HepG2 (cell line): ENCODE data around the gene LYPD4. TPM values are rescaled to one million over a fixed set of nuclear protein-coding genes. Genes with fewer than 3 reads are reported as not detected.

Experiments used
- CHD4 ChIP-seq: fragments of 200-600 bp; sonication (generic); IDR thresholded peaks from 2 replicates; pipeline ENCODE4 v1.7.0; 2017; ENCODE audit warnings: mild to moderate bottlenecking, low read length, borderline replicate concordance
- ETV6 ChIP-seq: sonication (generic); formaldehyde crosslinking; conservative IDR thresholded peaks from 2 replicates; pipeline ENCODE4 v1.4.0; 2020; ENCODE audit warnings: missing genetic modification reagents
- FOXP1 ChIP-seq, 2 experiments: fragments of 450-650 bp in 1 of 2; IDR thresholded peaks; 2 replicates each; pipeline ENCODE4 v1.6.1; 2017 to 2018; ENCODE audit warnings: antibody characterized with exemption in 1 of 2
- IRF1 ChIP-seq: sonication (generic); formaldehyde crosslinking; IDR thresholded peaks from 2 replicates; pipeline ENCODE4 v1.4.0; 2020; ENCODE audit warnings: low read depth, mild to moderate bottlenecking, missing genetic modification reagents
- KDM3A ChIP-seq: IDR thresholded peaks from 2 replicates; pipeline ENCODE4 v1.6.1; 2018; ENCODE audit warnings: low read depth, missing compliant biosample characterization
- MAFG ChIP-seq: sonication (generic); formaldehyde crosslinking; IDR thresholded peaks from 2 replicates; pipeline ENCODE4 v1.5.1; 2020; ENCODE audit warnings: mild to moderate bottlenecking, missing genetic modification reagents
- MAFK ChIP-seq, 2 experiments: IDR thresholded peaks in 1 of 2; conservative IDR thresholded peaks in 1 of 2; 2 replicates each; pipeline ENCODE4 v1.6.1; 2011; ENCODE audit warnings: improper control_type of control experiment in 2 of 2, low read length in 2 of 2
- MIER2 ChIP-seq: IDR thresholded peaks from 2 replicates; pipeline ENCODE4 v1.6.1; 2016; ENCODE audit warnings: missing biosample characterization, missing genetic modification reagents
- MYNN ChIP-seq: sonication (generic); formaldehyde crosslinking; IDR thresholded peaks from 2 replicates; pipeline ENCODE4 v1.4.0; 2020; ENCODE audit warnings: mild to moderate bottlenecking, low read depth, missing genetic modification reagents
- NR2F1 ChIP-seq, 2 experiments: fragments of 450-650 bp in 1 of 2; formaldehyde crosslinking in 1 of 2; IDR thresholded peaks; 2 replicates each; pipeline versions ENCODE4 v1.5.0 to v1.6.1; 2016 to 2020; ENCODE audit warnings: mild to moderate bottlenecking in 1 of 2, missing compliant biosample characterization in 1 of 2, missing genetic modification reagents in 1 of 2, moderate library complexity in 1 of 2
- RAD21 ChIP-seq: fragments of 450-650 bp; formaldehyde crosslinking; IDR thresholded peaks from 2 replicates; pipeline ENCODE4 v1.5.0; 2020; ENCODE audit warnings: mild to moderate bottlenecking
- RXRA ChIP-seq: sonication (generic); formaldehyde crosslinking; IDR thresholded peaks from 2 replicates; pipeline ENCODE4 v1.5.1; 2020; ENCODE audit warnings: missing genetic modification reagents
- TBX3 ChIP-seq: fragments of 450-650 bp; IDR thresholded peaks from 2 replicates; pipeline ENCODE4 v1.6.1; 2017; ENCODE audit warnings: antibody characterized with exemption, mild to moderate bottlenecking, inconsistent platforms, borderline replicate concordance
- TFDP1 ChIP-seq: IDR thresholded peaks from 2 replicates; pipeline ENCODE4 v1.6.1; 2016; ENCODE audit warnings: missing compliant biosample characterization, missing genetic modification reagents, borderline replicate concordance
- WIZ ChIP-seq: sonication (generic); formaldehyde crosslinking; IDR thresholded peaks from 2 replicates; pipeline ENCODE4 v1.5.1; 2020; ENCODE audit warnings: mild to moderate bottlenecking, missing genetic modification reagents
- ZFY ChIP-seq: sonication (generic); formaldehyde crosslinking; IDR thresholded peaks from 2 replicates; pipeline ENCODE4 v1.4.0; 2020; ENCODE audit warnings: missing genetic modification reagents
- ZHX1 ChIP-seq: sonication (generic); formaldehyde crosslinking; IDR thresholded peaks from 2 replicates; pipeline ENCODE4 v1.8.1; 2022; ENCODE audit warnings: low read depth, mild to moderate bottlenecking, missing genetic modification reagents
- ZNF138 ChIP-seq: sonication (generic); formaldehyde crosslinking; IDR thresholded peaks from 2 replicates; pipeline ENCODE4 v1.5.0; 2020; ENCODE audit warnings: mild to moderate bottlenecking, low read depth, missing genetic modification reagents
- ZNF530 ChIP-seq: sonication (generic); formaldehyde crosslinking; IDR thresholded peaks from 2 replicates; pipeline ENCODE4 v1.5.0; 2020; ENCODE audit warnings: low read depth, mild to moderate bottlenecking, missing genetic modification reagents
- ZNF574 ChIP-seq: sonication (generic); formaldehyde crosslinking; IDR thresholded peaks from 2 replicates; pipeline ENCODE4 v1.4.0; 2020; ENCODE audit warnings: missing genetic modification reagents
- ZSCAN20 ChIP-seq: sonication (generic); formaldehyde crosslinking; IDR thresholded peaks from 2 replicates; pipeline ENCODE4 v1.4.0; 2020; ENCODE audit warnings: missing genetic modification reagents, mild to moderate bottlenecking, borderline replicate concordance
- ZSCAN9 ChIP-seq: IDR thresholded peaks from 2 replicates; pipeline ENCODE4 v1.6.1; 2016; ENCODE audit warnings: borderline replicate concordance
- polyA plus RNA-seq, 8 experiments: library from polyadenylated mRNA; depleted of rRNA in 3 of 8; stranded (reverse) in 7 of 8; unstranded in 1 of 8; fragments of >200 nt; fragmentation: Illumina TruSeq in 4 of 8; extraction: Trizol in 4 of 8; gene quantifications; 2 replicates each; pipeline versions ENCODE4 v1.2.1 to v1.2.3, GENCODE V29; 2011 to 2016; ENCODE audit warnings: low read depth in 4 of 8, missing spikeins in 1 of 8, mixed read lengths in 1 of 8; ENCODE audit not compliant: insufficient read depth in 1 of 8
- total RNA-seq, 5 experiments: library from RNA; depleted of rRNA; stranded (reverse); fragments of >200 nt; fragmentation: Illumina TruSeq; extraction: Trizol; gene quantifications; 2 replicates each; pipeline ENCODE4 v1.2.3, GENCODE V29; 2016; ENCODE audit warnings: low read depth in 1 of 5

LYPD4 gene
- total and polyA plus RNA-seq, 2 of the 13 experiments (the other 11 are each of a cell fraction or from before 2014, with no cell fraction given): not detected

GRCh38 chr19:41882568-41883462 is 38.3 kb upstream of the LYPD4 start, which contains the start of gene ARHGEF1 (continued):
- no peak for TF ChIP-seq IRF1 (CRISPR knock-in tag)
- TF ChIP-seq ZNF574 (CRISPR knock-in tag): peak; percentile 95
- no peak for TF ChIP-seq ZHX1 (CRISPR knock-in tag)
- TF ChIP-seq TBX3: no peak
- no peak for TF ChIP-seq RXRA (CRISPR knock-in tag)
- no peak for TF ChIP-seq CHD4
- no peak for TF ChIP-seq RAD21 (CRISPR knock-in tag)
- TF ChIP-seq FOXP1 (IDR thresholded peaks at IDR 0.05): no peak; the same call in 1 of the 2 replicates
- TF ChIP-seq FOXP1 (CRISPR knock-in tag; IDR thresholded peaks at IDR 0.05): no peak
- no peak for TF ChIP-seq NR2F1 (CRISPR knock-in tag; IDR thresholded peaks at IDR 0.05)
- no peak for TF ChIP-seq MIER2 (CRISPR knock-in tag)
- no peak for TF ChIP-seq MYNN (CRISPR knock-in tag)
- no peak for TF ChIP-seq MAFG
- TF ChIP-seq ETV6 (CRISPR knock-in tag): peak; percentile 81; the same call in 1 of the 2 replicates
- no peak for TF ChIP-seq ZNF530 (CRISPR knock-in tag)
- no peak for TF ChIP-seq ZNF138 (CRISPR knock-in tag)
- TF ChIP-seq MAFK (conservative IDR thresholded peaks at IDR 0.05 in 1 of 2, IDR thresholded peaks at IDR 0.05 in 1 of 2; ENCODE audit: low read length in 2 of 2): no peak
- peak; percentile 53; the same call in 1 of the 2 replicates for TF ChIP-seq ZFY (CRISPR knock-in tag)
- no peak for TF ChIP-seq ZSCAN20
- no peak for TF ChIP-seq WIZ (CRISPR knock-in tag)
- no peak for TF ChIP-seq TFDP1
- 0 out of 2 replicates have a peak, but pooled peaks have one; percentile 26 for TF ChIP-seq KDM3A (CRISPR knock-in tag)
- no peak for TF ChIP-seq ZSCAN9 (CRISPR knock-in tag)
